Measurements from ENCODE around the gene TTLL13. TPM values are rescaled to one million over a fixed set of nuclear protein-coding genes. Genes with fewer than 3 reads are reported as not detected.

TTLL13 gene
- total RNA-seq, 1 experiment from 2014 or later, result 0.39 TPM

- TF ChIP-seq POLR2AphosphoS5 (IDR thresholded peaks at IDR 0.05; ENCODE audit: low read depth, low read length) (peak; percentile 7), TCF7L2 (IDR thresholded peaks at IDR 0.05; ENCODE audit: low read depth, low read length) (no peak)
- CTCF ChIA-PET, result interaction anchor here (0.6 kb wide), 1 partner anchor 46 kb away, joined by 3 read pairs; no protein-coding TSS in a partner anchor
- H3K4me3 ChIP-seq (ENCODE audit: low read depth in 2 of 2, low read length in 2 of 2), result peak overlapping the region; percentile 87 to 100
- intact Hi-C loops (cut with micrococcal nuclease; ENCODE audit: unreplicated experiment) (no loop called here), in situ Hi-C loops (cut with HindIII; ENCODE audit: low pct_unique_long_range_greater_than_20kb, low sequenced_read_pairs) (no loop called here)
- 0 out of 2 replicates have a peak, but pooled peaks cover 17% of the 10 kb centered on the region for H3K36me3 ChIP-seq (ENCODE audit: control insufficient read depth, insufficient read depth, low read length)
- H3K27me3 ChIP-seq (ENCODE audit: control insufficient read depth, insufficient read depth, low read length), result no peaks in the 10 kb centered on the region
- peaks cover 63% of the 10 kb centered on the region for H3K4me1 ChIP-seq (ENCODE audit: control insufficient read depth, insufficient read depth, low read length)
- no peak for DNase-seq (ENCODE audit: low read depth, low spot score)
- no peaks in the 10 kb centered on the region for H3K9me3 ChIP-seq (ENCODE audit: control insufficient read depth, insufficient read depth, low read depth, low read length)
- H3K27ac ChIP-seq (ENCODE audit: low read length), result peak overlapping the region; percentile 100
- ATAC-seq, result no peak
- POLR2A ChIA-PET, result interaction anchor here (1.0 kb wide), 1 partner anchor 49 kb away, joined by 6 read pairs; no protein-coding TSS in a partner anchor
- BruUV-seq (replicated peaks), result no TSS peak
These were observed 46.4 kb upstream of the TTLL13 start for GRCh38 chr15:90202929-90203328.

GRCh38 chr15:90203473-90203872 is 45.9 kb upstream of the TTLL13 start:
- Histone ChIP-seq H3K4me3 (ENCODE audit: low read depth in 2 of 2, low read length in 2 of 2) (peak overlapping the region; percentile 87 to 100), H3K4me1 (ENCODE audit: control insufficient read depth, insufficient read depth, low read length) (peaks cover 63% of the 10 kb centered on the region), H3K27me3 (ENCODE audit: control insufficient read depth, insufficient read depth, low read length) (no peaks in the 10 kb centered on the region), H3K36me3 (ENCODE audit: control insufficient read depth, insufficient read depth, low read length) (0 out of 2 replicates have a peak, but pooled peaks cover 17% of the 10 kb centered on the region), H3K27ac (ENCODE audit: low read length) (peak overlapping the region; percentile 100), H3K9me3 (ENCODE audit: control insufficient read depth, insufficient read depth, low read depth, low read length) (no peaks in the 10 kb centered on the region)
- POLR2A ChIA-PET, result interaction anchor here (1.0 kb wide), 1 partner anchor 50 kb away, joined by 6 read pairs; no protein-coding TSS in a partner anchor
- intact Hi-C loops (cut with micrococcal nuclease; ENCODE audit: unreplicated experiment) (no loop called here), in situ Hi-C loops (cut with HindIII; ENCODE audit: low pct_unique_long_range_greater_than_20kb, low sequenced_read_pairs) (no loop called here)
- BruUV-seq (replicated peaks), result no TSS peak
- DNase-seq (ENCODE audit: low read depth, low spot score) (no peak), ATAC-seq (no peak)
- no peak for TF ChIP-seq REST (IDR thresholded peaks at IDR 0.05; ENCODE audit: insufficient read depth in 1 of 2, low read depth in 2 of 2, low read length in 1 of 2)
- peak; percentile 64 for TF ChIP-seq SIN3A (IDR thresholded peaks at IDR 0.05; ENCODE audit: borderline replicate concordance, insufficient read depth, low read depth, low read length)
- CTCF ChIA-PET, result interaction anchor here (0.6 kb wide), 1 partner anchor 46 kb away, joined by 3 read pairs; no protein-coding TSS in a partner anchor

DNA sequence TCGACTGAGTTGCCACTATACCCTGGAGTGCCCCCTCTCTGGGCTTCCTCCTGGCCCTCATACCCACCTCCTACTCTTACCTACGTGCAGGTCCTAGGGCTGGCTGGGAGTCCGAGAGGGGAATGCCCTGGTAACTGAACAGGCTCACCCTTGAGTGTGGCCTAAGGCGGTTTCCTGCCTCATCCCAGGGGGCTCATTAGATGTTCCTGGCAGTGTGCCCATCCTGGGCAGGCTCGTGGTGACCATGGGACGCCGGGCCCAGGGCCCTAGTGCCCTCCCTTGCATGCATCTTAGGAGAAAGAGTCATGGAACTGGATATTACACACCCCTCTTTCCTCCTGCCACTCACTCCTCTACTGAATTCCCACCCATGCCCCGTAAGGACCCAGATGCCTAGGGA is 45.4 kb upstream of the TTLL13 start:
- in situ Hi-C loops (cut with HindIII; ENCODE audit: low pct_unique_long_range_greater_than_20kb, low sequenced_read_pairs), result no loop called here
- Histone ChIP-seq H3K4me3 (ENCODE audit: low read depth in 2 of 2, low read length in 2 of 2) (peak overlapping the region; percentile 87 to 100), H3K9me3 (ENCODE audit: control insufficient read depth, insufficient read depth, low read depth, low read length) (no peaks in the 10 kb centered on the region), H3K27me3 (ENCODE audit: control insufficient read depth, insufficient read depth, low read length) (no peaks in the 10 kb centered on the region), H3K27ac (ENCODE audit: low read length) (peak overlapping the region; percentile 100), H3K36me3 (ENCODE audit: control insufficient read depth, insufficient read depth, low read length) (peaks cover 17% of the 10 kb centered on the region; the same call in 1 of the 2 replicates), H3K4me1 (ENCODE audit: control insufficient read depth, insufficient read depth, low read length) (peaks cover 65% of the 10 kb centered on the region)
- ATAC-seq (peak; percentile 7), DNase-seq (ENCODE audit: low read depth, low spot score) (no peak)
- POLR2A ChIA-PET, result interaction anchor here (1.0 kb wide), 1 partner anchor 50 kb away, joined by 6 read pairs; no protein-coding TSS in a partner anchor
- no peak for TF ChIP-seq REST (IDR thresholded peaks at IDR 0.05; ENCODE audit: insufficient read depth in 1 of 2, low read depth in 2 of 2, low read length in 1 of 2)
- TF ChIP-seq POLR2AphosphoS5 (IDR thresholded peaks at IDR 0.05; ENCODE audit: low read depth, low read length), result peak; percentile 10
- TF ChIP-seq CTCF (IDR thresholded peaks at IDR 0.05), result no peak
- TF ChIP-seq SIN3A (IDR thresholded peaks at IDR 0.05; ENCODE audit: borderline replicate concordance, insufficient read depth, low read depth, low read length), result no peak; the same call in 1 of the 2 replicates
- no peak for TF ChIP-seq TCF7L2 (IDR thresholded peaks at IDR 0.05; ENCODE audit: low read depth, low read length)
- no TSS peak for BruUV-seq (replicated peaks)
- CTCF ChIA-PET, result no interaction called here
- intact Hi-C loops (cut with micrococcal nuclease; ENCODE audit: unreplicated experiment), result no loop called here
